PFSK-1 (cell line): ENCODE measurements around the gene HDAC4.

Source experiments
- FOXP2 ChIP-seq: optimal IDR thresholded peaks from 2 replicates; pipeline ENCODE3; 2011; ENCODE audit warnings: borderline replicate concordance, control low read depth, inconsistent platforms; ENCODE audit not compliant: insufficient read depth; ENCODE audit errors: extremely low read length, extremely low read depth
- POLR2AphosphoS5 ChIP-seq: IDR thresholded peaks from 2 replicates; pipeline ENCODE4 v1.6.1; 2012; ENCODE audit warnings: low read depth, mild to moderate bottlenecking, control low read depth, low read length, moderate library complexity
- SIN3A ChIP-seq: IDR thresholded peaks from 2 replicates; pipeline ENCODE4 v1.6.1; 2012; ENCODE audit warnings: mild to moderate bottlenecking, low read length, moderate library complexity, borderline replicate concordance; ENCODE audit not compliant: insufficient read depth
- TAF1 ChIP-seq: IDR thresholded peaks from 2 replicates; pipeline ENCODE4 v1.6.1; 2012; ENCODE audit warnings: low read length, control low read depth, borderline replicate concordance; ENCODE audit not compliant: insufficient read depth
- TF ChIP-seq, protein P1 (sequence below), 2 experiments: IDR thresholded peaks; 2 replicates each; pipeline versions ENCODE4 v1.6.1 to v1.8.0; 2011 to 2012; ENCODE audit warnings: low read depth in 2 of 2, low read length in 2 of 2, control low read depth in 1 of 2, inconsistent platforms in 1 of 2, mild to moderate bottlenecking in 1 of 2, moderate library complexity in 1 of 2; ENCODE audit not compliant: insufficient read depth in 1 of 2

Gene HDAC4

DNA sequence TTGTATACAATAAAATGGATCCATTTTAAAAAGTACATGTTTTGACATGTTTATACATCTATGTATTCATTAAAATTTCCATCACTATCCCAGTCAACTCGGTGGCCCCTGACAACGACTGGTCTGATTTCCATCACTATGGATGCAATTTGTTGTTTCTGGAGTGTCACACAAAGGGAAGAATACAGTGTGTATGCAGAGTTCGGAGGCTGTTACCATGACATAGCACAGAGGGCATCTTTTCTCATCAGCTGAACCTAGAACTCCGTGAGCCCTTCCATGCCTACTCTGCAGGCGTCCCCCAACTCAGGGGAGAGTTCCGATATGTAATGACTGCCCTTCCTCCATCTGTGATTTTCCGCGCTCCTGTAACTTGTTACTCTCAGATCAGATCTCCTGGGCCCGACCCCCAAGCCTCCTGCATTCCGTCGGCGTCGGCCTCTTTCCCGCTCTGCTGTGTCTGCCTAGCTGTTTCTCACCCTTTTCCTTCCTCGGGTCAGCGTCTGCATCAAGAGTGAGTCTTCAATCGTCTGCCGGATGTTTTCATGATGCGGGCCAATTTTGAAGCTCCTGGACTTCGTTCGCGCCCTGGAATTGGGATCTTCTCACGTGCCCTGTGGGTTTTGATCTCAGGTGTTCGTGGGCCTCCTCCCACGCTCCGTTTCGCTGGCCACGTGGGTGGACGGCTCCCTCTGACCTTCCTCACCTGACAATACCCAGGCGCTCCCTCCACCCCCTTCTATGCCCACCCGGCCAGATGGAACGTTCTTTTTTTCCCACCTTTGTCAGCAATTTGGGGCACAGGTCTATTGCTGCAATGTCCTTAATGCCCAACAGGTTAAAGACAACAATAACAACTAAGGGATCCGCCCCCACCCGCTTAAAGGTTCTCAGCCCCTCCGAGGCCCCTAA lies 391.9 kb downstream of the HDAC4 start:
- TF ChIP-seq FOXP2 (no peak), SIN3A (no peak), TAF1 (no peak), POLR2AphosphoS5 (no peak)
- TF ChIP-seq, protein P1, sequence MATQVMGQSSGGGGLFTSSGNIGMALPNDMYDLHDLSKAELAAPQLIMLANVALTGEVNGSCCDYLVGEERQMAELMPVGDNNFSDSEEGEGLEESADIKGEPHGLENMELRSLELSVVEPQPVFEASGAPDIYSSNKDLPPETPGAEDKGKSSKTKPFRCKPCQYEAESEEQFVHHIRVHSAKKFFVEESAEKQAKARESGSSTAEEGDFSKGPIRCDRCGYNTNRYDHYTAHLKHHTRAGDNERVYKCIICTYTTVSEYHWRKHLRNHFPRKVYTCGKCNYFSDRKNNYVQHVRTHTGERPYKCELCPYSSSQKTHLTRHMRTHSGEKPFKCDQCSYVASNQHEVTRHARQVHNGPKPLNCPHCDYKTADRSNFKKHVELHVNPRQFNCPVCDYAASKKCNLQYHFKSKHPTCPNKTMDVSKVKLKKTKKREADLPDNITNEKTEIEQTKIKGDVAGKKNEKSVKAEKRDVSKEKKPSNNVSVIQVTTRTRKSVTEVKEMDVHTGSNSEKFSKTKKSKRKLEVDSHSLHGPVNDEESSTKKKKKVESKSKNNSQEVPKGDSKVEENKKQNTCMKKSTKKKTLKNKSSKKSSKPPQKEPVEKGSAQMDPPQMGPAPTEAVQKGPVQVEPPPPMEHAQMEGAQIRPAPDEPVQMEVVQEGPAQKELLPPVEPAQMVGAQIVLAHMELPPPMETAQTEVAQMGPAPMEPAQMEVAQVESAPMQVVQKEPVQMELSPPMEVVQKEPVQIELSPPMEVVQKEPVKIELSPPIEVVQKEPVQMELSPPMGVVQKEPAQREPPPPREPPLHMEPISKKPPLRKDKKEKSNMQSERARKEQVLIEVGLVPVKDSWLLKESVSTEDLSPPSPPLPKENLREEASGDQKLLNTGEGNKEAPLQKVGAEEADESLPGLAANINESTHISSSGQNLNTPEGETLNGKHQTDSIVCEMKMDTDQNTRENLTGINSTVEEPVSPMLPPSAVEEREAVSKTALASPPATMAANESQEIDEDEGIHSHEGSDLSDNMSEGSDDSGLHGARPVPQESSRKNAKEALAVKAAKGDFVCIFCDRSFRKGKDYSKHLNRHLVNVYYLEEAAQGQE (IDR thresholded peaks at IDR 0.05; ENCODE audit: insufficient read depth in 1 of 2, low read depth in 2 of 2, low read length in 2 of 2), result no peak

DNA sequence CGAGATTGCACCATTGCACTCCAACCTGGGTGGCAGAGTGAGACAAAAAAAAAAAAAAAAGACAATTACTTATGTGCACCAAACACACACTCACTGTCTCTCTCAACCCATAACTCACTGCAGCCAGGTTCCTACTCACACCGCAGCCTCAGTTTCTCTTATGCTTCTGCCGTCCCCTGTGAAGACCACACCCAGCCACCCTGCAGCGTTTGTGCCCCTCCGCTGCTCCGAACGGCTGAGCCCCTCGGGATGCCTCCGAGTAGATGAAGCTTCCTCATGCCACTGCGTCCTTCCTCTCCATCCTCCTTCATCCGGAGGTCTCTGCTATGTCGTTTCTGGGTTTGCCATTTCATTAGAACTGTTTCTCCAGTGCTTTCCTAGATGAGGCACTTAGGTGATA lies 392.8 kb downstream of the HDAC4 start:
- TF ChIP-seq TAF1, result no peak
- TF ChIP-seq FOXP2, result no peak
- no peak for TF ChIP-seq POLR2AphosphoS5
- TF ChIP-seq, protein P1 (IDR thresholded peaks at IDR 0.05; ENCODE audit: insufficient read depth in 1 of 2, low read depth in 2 of 2, low read length in 2 of 2), result no peak
- no peak for TF ChIP-seq SIN3A

DNA sequence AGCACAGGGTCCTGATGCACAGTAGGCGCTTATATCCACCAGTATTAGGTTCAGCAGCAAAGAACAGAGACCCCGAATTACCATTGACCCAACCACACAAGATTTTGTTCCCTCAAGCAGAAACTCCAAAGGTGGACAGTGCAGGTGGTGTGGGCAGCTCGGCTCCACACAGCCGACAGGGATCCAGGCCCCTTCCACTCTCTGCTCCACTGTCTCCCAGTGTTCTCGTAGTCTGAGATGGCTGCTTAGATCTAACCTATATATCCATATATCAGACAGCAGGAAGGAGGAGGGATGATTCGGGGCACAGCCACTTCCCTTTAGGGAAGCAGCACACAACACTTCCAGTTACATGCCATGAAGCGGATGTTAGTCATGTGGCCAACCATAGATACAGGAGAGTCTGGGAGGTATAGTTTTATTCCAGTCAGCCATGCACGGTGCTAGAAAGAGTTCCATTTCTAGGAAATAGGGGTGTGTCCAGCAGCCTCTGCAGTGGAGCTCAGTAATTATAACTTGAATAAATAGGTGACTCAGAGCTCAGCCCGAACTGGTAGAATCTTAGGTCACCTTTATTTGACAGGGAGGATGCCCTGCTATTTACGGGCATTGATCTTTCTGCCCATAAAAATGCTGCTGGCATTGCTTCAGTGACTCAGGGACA lies 394.1 kb downstream of the HDAC4 start:
- TF ChIP-seq SIN3A (no peak), FOXP2 (no peak), TAF1 (no peak), POLR2AphosphoS5 (no peak)
- TF ChIP-seq, protein P1 (IDR thresholded peaks at IDR 0.05; ENCODE audit: insufficient read depth in 1 of 2, low read depth in 2 of 2, low read length in 2 of 2), result no peak

DNA sequence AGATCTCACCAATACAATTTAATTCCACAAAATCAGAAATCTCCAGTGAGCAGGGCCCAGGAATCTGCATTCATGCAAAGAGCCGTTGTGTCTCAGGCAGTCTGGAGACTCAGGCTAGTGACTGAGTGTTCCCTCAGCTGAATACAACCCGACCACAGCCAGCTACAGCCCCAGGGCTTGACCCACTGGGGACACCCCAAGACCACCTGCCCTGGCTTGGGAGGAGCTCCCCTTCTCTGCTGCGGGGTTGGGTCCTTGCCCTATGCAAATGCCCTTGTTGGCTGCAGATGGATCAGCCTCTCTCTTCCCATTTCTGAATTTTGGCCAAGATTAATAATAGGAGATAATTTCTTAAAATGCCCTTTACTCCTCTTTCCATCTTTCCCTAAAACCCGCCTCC lies 395.2 kb downstream of the HDAC4 start:
- TF ChIP-seq SIN3A (no peak), FOXP2 (no peak), TAF1 (no peak), POLR2AphosphoS5 (no peak)
- TF ChIP-seq, protein P1 (IDR thresholded peaks at IDR 0.05; ENCODE audit: insufficient read depth in 1 of 2, low read depth in 2 of 2, low read length in 2 of 2), result no peak
